ENCODE measurements around the gene DISC1. TPM values are rescaled to one million over a fixed set of nuclear protein-coding genes. Genes with fewer than 3 reads are reported as not detected.

DISC1 gene
- total and polyA plus RNA-seq, 2 experiments from 2014 or later: 2.1 to 6.5 TPM

GRCh38 chr1:231801042-231801585 lies 174.5 kb downstream of the DISC1 start (continued):
- TF ChIP-seq CTCF (conservative IDR thresholded peaks at IDR 0.05; ENCODE audit: low read depth in 2 of 2): no peak

- Histone ChIP-seq H3F3A (replicated peaks; ENCODE audit: low read depth) (no peaks in the 10 kb centered on the region), H4K20me1 (replicated peaks; ENCODE audit: insufficient read depth) (no peaks in the 10 kb centered on the region), H3K36me3 (ENCODE audit: insufficient read depth) (no peaks in the 10 kb centered on the region), H2AFZ (no peak overlapping the region), H3K4me2 (no peak overlapping the region), H3K79me2 (replicated peaks; ENCODE audit: insufficient read depth) (no peaks in the 10 kb centered on the region), H3K27ac (ENCODE audit: low read depth) (no peak overlapping the region), H3K4me1 (ENCODE audit: insufficient read depth) (no peaks in the 10 kb centered on the region), H3K27me3 (ENCODE audit: insufficient read depth) (no peaks in the 10 kb centered on the region), H3K4me3 (no peak overlapping the region), H3K9me2 (ENCODE audit: insufficient read depth) (no peaks in the 10 kb centered on the region; the same call in 1 of the 2 replicates)
- H3K27me3 Mint-ChIP-seq (ENCODE audit: insufficient read depth, low read depth, poor library complexity): peaks cover 13% of the 10 kb centered on the region
- no peaks in the 10 kb centered on the region; the same call in 1 of the 3 replicates for H3K4me1 Mint-ChIP-seq
- H3K9me3 Mint-ChIP-seq: peaks cover 18% of the 10 kb centered on the region
- no peak overlapping the region for H3K27ac Mint-ChIP-seq
- DNase-seq (ENCODE audit: low spot score): no peak
- no peak for TF ChIP-seq ETS1 (IDR thresholded peaks at IDR 0.05)
- ATAC-seq: no peak
- peaks cover 15% of the 10 kb centered on the region for H3K36me3 Mint-ChIP-seq (ENCODE audit: low read depth)
- no peak overlapping the region for H3K4me3 Mint-ChIP-seq
Measured at GRCh38 chr1:231803353-231803752, 176.8 kb downstream of the DISC1 start.

- Histone ChIP-seq H3K27me3 (ENCODE audit: insufficient read depth) (no peaks in the 10 kb centered on the region), H3K4me1 (ENCODE audit: insufficient read depth) (no peaks in the 10 kb centered on the region), H2AFZ (peak overlapping the region; percentile 70; the same call in 1 of the 2 replicates), H3K27ac (ENCODE audit: low read depth) (no peak overlapping the region), H3K4me3 (no peak overlapping the region), H3K79me2 (replicated peaks; ENCODE audit: insufficient read depth) (no peaks in the 10 kb centered on the region), H4K20me1 (replicated peaks; ENCODE audit: insufficient read depth) (no peaks in the 10 kb centered on the region), H3K9me2 (ENCODE audit: insufficient read depth) (no peaks in the 10 kb centered on the region; the same call in 1 of the 2 replicates), H3F3A (replicated peaks; ENCODE audit: low read depth) (no peaks in the 10 kb centered on the region), H3K36me3 (ENCODE audit: insufficient read depth) (no peaks in the 10 kb centered on the region), H3K4me2 (no peak overlapping the region)
- Mint-ChIP-seq H3K27me3 (ENCODE audit: insufficient read depth, low read depth, poor library complexity) (peaks cover 5% of the 10 kb centered on the region), H3K4me1 (no peaks in the 10 kb centered on the region; the same call in 2 of the 3 replicates), H3K27ac (no peak overlapping the region; the same call in 1 of the 2 replicates), H3K36me3 (ENCODE audit: low read depth) (no peaks in the 10 kb centered on the region; the same call in 2 of the 3 replicates), H3K9me3 (no peaks in the 10 kb centered on the region), H3K4me3 (no peak overlapping the region)
- peak; percentile 94 for DNase-seq (ENCODE audit: low spot score)
- peak; percentile 99 for ATAC-seq
- TF ChIP-seq ETS1 (IDR thresholded peaks at IDR 0.05) (no peak), CTCF (conservative IDR thresholded peaks at IDR 0.05; ENCODE audit: low read depth in 2 of 2) (peak; percentile 66 to 95)
Measured at GRCh38 chr1:231806623-231807495, 180.3 kb downstream of the DISC1 start.
